Testis (tissue), 2 donors: ENCODE data around the gene TSACC.

Experiments
- CTCF ChIP-seq, 3 experiments: fragments of 450-650 bp in 2 of 3; fragments of 200-600 bp in 1 of 3; sonication (generic) in 1 of 3; IDR thresholded peaks; one replicate each; pipeline ENCODE4 v1.5.1; 2016 to 2019; ENCODE audit warnings: antibody characterized with exemption in 3 of 3, mild to moderate bottlenecking in 2 of 3, moderate library complexity in 1 of 3
- POLR2A ChIP-seq: fragments of 450-650 bp; IDR thresholded peaks from one replicate; pipeline ENCODE4 v1.6.1; 2017; ENCODE audit warnings: antibody characterized with exemption, mild to moderate bottlenecking, moderate library complexity

- TF ChIP-seq CTCF (IDR thresholded peaks at IDR 0.05) (no peak), POLR2A (no peak)
Observed at GRCh38 chr1:156360534-156360933, 22.2 kb downstream of the TSACC start.
